ENCODE data around the gene ABCF1.

Gene ABCF1

GRCh38 chr6:30625511-30625910 lies 54.3 kb downstream of the ABCF1 start:
- no peak for DNase-seq

- DNase-seq = peak; percentile 24 to 97 (median 85)
Measured at GRCh38 chr6:30626484-30627366, 55.5 kb downstream of the ABCF1 start, which contains the start of gene ATAT1. ATAT1 (plus strand) TSS chr6:30626874.

GRCh38 chr6:30635834-30636233 lies 64.6 kb downstream of the ABCF1 start:
- DNase-seq = no peak

- no peak for DNase-seq
Measured at GRCh38 chr6:30640481-30640880, 69.2 kb downstream of the ABCF1 start.

GRCh38 chr6:30641048-30641447 lies 69.8 kb downstream of the ABCF1 start:
- no peak for DNase-seq

All from hypothalamus (tissue), 51 donors.